IMR-90 (cell line): Measurements from ENCODE around the gene SORCS1.

Experiments
- CTCF ChIP-seq: conservative IDR thresholded peaks from 2 replicates; pipeline ENCODE4 v1.5.1; 2012; ENCODE audit warnings: mild to moderate bottlenecking, low read depth, low read length, improper control_type of control experiment
- MAZ ChIP-seq: IDR thresholded peaks from 2 replicates; pipeline ENCODE4 v1.6.1; 2012; ENCODE audit warnings: low read depth, mild to moderate bottlenecking, low read length, improper control_type of control experiment, moderate library complexity, borderline replicate concordance
- POLR2A ChIP-seq: IDR thresholded peaks from 2 replicates; pipeline ENCODE4 v1.6.1; 2012; ENCODE audit warnings: mild to moderate bottlenecking, low read depth, low read length
- RFX5 ChIP-seq: IDR thresholded peaks from 2 replicates; pipeline ENCODE4 v1.8.0; 2012; ENCODE audit warnings: low read depth, mild to moderate bottlenecking, low read length, moderate library complexity
- SMC3 ChIP-seq: fragments of 150-350 bp; IDR thresholded peaks from 2 replicates; pipeline ENCODE4 v1.6.1; 2016; ENCODE audit warnings: low read depth, mild to moderate bottlenecking, antibody characterized with exemption, low read length, moderate library complexity

DNA sequence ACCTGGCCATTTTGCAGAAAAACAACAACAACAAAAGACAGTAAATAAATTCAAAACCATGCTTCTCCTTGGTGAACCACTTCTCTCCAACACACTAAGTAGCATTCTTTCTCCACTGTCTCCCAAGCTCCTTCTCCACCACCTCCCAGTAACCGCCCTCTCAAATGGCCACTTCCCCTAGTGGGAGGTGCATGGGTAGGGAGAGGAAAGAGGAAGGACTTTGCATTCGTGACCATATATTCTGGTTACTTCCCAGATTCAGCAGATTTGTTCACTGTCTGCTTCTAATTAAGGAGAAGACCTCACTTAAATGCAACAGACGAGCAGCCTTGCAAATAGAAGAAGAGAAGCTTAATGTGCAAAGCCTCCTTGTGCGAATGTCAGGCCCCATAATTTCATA, 166.8 kb downstream of the SORCS1 start:
- TF ChIP-seq CTCF (no peak), POLR2A (no peak), SMC3 (no peak), RFX5 (no peak), MAZ (no peak)
